DMS79 treated with DMSO at 0.1 percent for 48 hours (cell line): ENCODE results near the gene FRMD3.

ENCODE experiments used
- DNase-seq: peaks from one replicate; lab custom pipeline; 2025; lab: John Stamatoyannopoulos, UW

The FRMD3 gene

DNA sequence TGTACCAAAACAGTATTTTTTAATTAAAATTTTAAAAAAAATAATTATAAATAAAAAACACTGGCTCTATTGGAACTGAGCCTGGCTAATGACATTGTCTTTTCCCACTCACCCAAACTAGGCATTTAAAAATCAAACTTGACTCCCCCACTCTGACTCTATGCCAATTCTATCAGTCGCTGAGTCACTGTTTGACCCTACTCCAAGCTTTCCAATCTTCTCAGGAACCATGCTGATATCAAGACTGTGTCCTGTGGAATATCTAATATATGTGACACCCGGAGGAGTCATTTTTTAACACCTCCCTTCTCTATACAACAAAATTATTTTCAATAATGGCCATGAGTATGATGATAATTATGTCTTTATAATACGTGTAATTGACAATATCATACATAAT lies 303.7 kb downstream of the FRMD3 start:
- no peak for DNase-seq

DNA sequence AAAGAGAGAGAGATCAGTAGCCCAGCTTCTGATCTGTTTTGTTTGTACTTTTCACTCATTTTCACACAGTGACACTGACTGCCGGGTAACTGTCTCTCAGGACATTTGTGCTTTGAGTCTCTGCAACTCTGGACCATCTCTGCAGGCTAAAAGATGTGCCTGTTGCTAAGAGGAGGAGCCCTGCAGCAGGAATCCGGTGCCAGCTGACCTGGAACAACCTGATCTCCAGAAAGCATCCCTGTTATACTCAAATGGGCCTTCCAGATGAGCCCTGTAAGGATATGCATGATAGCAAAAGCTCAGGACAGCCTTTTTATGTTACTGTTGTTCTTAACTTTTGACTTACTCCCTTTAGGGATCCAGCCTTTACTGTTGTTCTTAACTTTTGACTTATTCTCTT lies 304.6 kb downstream of the FRMD3 start:
- DNase-seq, result no peak

DNA sequence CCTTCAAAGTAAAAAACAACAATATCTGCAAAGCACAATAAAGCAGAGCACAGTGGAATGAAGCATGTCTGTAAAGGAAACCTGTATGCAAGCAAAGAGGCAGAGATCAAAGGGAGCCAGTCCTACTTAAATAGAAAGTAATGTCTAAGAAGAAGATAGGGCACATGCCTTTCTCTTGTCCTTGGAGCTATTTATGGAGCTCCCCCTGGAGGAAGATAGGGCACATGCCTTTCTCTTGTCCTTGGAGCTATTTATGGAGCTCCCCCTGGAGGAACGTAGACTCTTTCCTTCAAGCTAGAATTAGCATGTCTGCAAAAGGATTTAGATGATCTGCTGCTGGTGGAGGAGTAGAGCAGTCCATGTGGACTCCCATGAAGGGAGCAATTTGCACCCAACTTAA lies 307.2 kb downstream of the FRMD3 start:
- no peak for DNase-seq

DNA sequence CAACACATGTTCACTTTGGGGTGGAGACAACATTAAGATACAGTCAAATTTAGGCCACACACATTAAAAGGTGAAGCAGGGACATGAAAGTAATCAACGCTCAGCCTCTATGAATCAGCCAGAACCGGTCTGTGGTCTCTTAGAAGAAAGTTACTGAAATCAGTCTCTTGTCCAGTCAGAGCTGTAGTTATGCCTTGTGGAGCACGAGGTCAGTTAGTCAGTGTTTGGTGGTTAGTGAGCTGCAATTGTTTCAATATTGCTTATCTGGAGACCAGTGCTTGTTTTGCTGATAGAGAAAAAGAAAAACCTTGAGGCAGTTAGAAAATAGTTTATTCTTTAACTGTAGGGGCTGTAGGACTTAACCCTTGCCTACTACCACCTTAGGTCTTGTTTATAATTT lies 317.5 kb downstream of the FRMD3 start:
- DNase-seq, result no peak

DNA sequence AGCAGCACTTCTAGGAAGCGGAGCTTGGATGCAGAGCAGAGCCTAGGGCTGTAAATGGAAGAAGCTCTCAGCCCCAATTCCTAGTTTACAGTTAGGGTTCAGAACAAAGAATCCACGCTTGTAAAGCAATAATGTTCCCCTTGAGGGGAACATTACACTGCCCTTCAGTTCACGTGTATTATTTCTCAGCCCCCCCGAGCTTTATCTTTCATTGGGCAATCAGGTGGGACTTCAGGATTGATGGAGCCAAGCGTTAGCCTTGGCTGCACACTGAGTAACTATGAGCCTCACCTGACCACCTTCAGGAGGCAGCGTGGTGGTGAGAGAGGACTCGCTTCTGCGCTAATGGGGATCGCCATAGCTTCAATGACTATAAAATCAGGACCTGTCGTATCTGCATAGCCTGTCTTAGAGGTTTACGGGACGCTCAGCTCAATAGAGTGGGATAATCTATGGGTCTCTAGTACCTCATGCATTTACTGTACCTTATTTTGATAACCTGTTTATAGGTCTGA lies 318.2 kb downstream of the FRMD3 start:
- DNase-seq, result peak; percentile 47

DNA sequence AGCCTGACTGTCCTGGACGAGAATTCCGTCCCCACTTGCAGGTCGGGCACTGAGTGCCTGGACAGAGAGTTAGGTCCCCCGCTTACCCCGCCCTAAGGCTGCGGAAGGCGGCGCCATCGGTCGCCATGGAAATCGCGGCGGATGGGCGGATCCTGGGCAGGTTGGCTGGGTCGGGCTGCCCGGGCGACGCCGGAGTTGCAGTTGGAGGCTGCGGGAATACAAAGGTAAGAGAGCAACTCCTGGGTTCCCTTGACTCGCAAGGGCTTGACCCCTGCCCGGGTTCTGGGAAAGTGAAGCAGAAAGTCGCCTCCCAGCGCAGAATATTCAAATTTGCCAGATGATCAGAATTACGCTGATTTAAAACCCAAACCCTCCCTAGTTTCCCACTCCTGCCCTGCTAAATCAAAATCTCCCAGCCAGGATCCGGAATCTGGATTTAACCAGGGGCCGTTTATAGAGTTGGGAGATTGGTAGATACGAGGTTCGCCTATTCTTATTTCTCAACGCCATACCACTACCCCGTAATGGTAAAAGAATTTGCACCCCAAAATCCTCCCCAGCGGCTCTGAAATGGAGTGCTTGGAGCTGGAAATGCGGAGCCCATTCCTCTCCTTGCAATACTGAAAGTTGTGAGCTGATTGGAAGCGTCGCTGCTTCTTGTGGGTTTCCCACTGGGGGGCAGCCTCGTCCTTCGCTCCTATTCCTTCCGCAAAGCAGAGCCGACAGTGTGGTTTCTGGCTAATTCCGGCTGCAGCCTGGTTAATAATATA lies 318.9 kb downstream of the FRMD3 start:
- DNase-seq, result peak; percentile 55

DNA sequence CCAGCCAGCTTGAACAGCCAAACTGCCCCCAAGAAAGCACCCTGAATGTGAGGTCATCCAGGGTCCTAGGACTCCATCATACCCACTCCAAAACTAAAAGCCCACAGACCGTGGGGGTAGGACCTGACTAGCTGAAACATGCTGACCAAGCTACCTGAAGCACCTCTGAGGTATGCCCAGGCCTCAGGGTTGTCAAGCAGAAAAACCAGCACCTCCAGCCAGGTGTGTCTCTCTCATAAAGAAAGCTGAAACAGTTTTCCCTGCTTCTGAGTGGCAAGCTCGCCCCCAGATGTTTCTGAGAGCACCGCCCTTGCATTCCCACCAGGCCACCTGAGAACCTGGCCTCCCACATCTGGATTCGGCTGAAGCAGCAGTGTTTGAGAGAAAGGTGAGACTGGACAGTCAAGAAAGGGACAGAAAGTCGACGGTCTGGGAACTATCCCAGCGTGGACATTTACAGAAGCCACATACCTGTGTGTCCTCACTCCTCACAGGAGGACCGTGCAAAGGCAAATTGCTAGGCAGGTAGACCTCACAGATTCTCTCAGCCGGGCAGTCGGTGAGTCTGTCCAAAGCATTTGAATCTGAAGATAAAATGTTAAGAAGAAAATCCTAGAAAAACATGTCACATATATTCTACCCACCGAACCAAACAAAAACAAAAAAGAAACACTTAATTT lies 319.6 kb downstream of the FRMD3 start:
- DNase-seq, result no peak

DNA sequence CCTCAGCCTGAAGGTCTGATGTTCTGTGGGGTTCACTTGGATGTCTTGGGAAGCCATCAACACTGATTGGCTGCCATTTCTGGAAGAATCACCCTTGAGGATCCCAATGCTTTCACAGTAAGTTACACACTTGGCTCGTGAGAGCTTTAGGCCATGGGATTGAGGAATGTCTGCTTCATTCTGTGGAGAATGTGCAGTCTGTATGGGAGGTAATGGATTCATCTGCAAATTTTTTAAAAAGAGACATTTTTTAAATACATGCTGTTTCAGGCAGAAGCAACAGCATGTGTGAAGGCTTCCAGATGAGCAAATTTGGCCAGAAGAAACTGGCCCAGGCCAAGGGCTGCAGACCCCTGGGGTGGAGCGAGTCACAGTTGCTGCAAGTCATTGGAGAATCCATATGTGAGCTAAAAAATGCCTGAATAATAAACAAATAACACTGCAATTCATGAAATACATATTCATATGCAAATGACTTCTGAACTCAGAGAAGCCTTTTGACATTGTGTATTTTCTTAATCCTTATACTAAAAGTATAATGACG lies 328.9 kb downstream of the FRMD3 start:
- DNase-seq, result no peak

DNA sequence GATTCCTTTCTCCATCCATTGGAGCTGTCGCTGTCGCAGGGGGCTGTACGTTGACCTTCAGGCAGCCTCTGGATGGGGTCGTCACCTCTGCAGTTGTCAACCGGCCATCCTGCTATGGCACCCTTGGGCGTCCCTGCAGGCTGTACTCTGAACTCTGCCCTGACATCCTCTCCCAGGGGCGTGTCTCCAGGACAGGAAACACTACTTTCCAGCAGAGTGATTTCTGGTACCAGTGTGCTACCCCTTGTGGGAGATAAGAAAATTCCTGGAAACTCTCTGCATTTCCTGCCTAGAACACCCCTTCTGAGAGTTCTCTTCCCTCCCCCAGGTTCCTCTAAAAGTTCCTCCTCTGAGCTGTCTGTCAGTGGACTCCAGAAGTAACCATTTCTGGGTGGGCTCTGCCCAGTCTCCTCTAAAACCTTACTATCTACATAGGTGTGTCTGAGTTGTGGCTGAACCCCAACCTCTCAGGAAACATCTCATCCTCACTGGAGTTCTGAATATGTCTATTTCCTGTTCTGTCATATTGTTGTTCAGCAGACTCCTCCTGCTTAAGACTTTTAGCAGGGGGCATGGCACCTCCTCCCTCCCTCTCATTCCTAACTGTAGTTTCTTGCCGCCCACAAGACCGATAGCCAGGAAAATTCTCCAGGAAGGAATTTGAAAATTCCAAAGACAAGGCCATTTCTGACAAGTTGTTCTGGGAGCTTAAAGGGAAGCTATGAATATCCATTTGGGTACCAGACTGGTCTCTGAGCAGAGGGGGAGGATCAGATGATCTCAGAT lies 329.9 kb downstream of the FRMD3 start:
- DNase-seq, result no peak

DNA sequence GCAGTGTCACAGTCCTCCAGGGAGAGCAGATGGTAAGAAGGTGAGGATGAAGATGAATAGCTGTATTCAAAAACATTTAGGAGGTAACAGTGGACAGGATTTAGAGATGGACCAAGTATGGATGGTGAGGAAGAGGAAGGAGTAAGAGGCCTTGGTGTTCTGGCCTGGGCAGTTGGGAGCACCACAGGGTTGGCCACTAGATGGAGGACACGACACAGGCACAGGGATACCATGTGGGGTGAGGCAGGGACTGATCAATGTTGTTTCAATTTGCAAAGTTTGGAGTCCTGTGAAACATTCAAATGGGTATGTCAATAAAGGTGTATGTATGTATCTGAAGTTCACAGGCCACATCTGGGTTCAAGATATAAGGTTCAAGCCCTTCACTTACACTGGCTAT lies 334.2 kb downstream of the FRMD3 start:
- DNase-seq, result no peak

DNA sequence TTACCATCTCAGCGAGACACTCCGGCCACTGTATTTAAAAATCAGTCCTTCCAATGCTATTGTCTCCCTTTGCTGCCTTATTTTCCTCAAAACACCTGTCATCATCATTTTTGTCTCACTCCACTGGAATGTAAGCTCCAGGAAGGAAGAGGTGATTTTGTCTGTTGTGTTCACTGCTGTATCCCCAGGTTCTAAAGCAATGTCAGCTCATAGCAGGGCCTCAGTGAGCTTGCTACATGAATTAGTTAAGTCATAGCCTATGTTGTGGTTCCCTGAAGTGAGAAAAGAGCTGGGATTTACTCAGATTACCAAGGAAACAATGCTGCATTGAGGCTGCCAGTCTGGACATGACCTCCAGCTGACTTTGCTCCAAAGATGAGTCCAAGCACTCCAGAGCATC lies 337.7 kb downstream of the FRMD3 start:
- DNase-seq, result no peak

DNA sequence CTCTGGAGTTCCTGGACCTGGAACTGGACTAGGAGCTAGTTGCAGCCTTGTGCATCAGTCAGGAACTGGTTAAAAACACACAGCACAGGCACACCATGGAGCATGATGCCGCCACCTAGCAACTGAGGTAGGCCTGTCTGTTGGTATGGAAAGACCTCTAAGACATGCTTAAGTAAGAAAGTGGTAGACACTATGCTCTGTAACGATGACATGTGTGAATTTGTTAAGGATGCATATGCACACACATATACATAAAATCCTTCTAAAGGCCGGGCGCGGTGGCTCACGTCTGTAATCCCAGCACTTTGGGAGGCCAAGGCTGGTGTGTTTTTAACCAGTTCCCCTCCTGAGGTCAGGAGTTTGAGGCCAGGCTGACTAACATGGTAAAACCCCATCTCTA lies 338.4 kb downstream of the FRMD3 start:
- no peak for DNase-seq

DNA sequence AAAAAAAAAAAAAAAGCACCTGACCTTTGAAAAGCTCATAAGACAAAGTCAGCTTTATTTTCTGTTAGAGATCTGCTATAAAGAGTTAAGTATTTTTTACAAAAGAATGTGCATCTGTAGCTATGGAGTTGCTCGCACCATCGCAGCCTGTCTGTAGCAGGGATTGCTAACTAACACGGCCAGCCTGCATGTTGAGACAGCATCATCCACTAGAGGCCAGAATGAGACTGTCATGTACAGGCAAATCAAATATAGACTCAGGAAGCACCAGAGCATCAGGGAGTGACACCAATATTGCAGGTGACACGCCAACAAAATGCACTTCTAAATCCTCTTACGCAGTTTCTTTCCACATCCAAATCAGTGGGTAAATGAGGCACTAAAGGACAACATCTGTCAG lies 339.0 kb downstream of the FRMD3 start:
- DNase-seq, result peak; percentile 43

DNA sequence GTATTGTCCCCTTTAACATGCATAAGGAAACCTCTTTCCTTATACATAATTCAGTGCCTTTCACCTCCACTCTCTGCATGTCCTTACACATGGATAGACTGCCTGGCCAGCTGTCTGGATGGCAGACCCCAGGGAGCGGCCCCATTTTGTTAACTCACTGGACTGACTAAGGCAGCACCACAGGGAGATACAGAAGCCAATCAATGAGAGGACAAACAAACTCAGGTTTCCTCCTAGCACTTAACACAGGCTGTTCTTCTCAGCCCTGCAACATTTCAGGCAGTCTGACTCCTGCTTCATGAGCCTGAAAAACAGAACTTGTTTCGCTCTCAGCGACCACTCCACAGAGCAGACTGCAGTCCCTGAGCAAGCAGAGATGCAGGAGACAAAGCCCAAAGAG lies 339.8 kb downstream of the FRMD3 start:
- peak; percentile 14 for DNase-seq

DNA sequence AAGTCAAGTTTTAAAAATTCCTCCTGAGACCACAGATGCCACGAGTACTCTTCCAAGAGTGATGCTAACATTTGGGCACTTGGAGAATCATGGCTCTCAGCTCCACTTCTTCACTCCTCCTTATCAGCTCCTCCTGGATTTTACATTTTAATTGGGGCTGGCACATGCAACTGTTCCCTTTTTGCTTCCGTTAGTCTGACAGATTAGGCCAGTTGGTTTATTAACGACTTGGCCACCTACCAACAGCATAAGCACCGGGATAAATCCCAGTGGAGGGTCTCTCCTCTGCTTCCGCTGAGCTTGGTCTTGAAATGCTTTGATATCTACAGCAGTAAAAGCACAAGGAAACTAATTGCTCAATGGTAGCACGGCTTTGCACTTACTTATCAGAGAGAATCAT lies 340.6 kb downstream of the FRMD3 start:
- peak; percentile 57 for DNase-seq

DNA sequence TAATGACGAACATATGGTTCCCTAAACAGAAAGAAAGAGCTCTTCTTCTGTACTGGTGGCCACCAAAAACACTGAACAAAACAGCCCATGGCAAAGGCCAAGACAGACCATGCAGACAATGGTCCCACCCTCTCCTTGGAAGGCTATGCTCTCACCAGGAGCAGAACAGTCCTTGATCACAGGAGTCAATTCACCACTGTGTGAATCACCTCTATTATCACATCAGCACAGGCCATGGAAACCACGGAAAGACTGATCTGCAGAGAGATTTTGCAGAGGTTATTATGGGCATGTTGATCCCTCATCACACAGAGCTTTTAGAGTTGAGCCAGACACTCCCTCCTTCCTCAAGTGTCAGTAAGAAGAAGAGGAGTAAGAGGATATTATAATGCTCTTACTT lies 341.3 kb downstream of the FRMD3 start:
- no peak for DNase-seq
